Measurements from ENCODE around the gene THSD4.

GRCh38 chr15:71124937-71125790 lies 9.9 kb downstream of the THSD4 start:
- TF ChIP-seq, protein P1, sequence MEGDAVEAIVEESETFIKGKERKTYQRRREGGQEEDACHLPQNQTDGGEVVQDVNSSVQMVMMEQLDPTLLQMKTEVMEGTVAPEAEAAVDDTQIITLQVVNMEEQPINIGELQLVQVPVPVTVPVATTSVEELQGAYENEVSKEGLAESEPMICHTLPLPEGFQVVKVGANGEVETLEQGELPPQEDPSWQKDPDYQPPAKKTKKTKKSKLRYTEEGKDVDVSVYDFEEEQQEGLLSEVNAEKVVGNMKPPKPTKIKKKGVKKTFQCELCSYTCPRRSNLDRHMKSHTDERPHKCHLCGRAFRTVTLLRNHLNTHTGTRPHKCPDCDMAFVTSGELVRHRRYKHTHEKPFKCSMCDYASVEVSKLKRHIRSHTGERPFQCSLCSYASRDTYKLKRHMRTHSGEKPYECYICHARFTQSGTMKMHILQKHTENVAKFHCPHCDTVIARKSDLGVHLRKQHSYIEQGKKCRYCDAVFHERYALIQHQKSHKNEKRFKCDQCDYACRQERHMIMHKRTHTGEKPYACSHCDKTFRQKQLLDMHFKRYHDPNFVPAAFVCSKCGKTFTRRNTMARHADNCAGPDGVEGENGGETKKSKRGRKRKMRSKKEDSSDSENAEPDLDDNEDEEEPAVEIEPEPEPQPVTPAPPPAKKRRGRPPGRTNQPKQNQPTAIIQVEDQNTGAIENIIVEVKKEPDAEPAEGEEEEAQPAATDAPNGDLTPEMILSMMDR (IDR thresholded peaks at IDR 0.05; ENCODE audit: low read depth, low read length): no peak
- no peak for TF ChIP-seq EZH2phosphoT487 (IDR thresholded peaks at IDR 0.05; ENCODE audit: low read depth)

Measured in OCI-LY3 (cell line).